Heart left ventricle (tissue), 16 donors: ENCODE results near the gene HEXA. TPM values are rescaled to one million over a fixed set of nuclear protein-coding genes. Genes with fewer than 3 reads are reported as not detected.
"Not testable (repeated sequence)": the region's sequence is repeated elsewhere in the genome, so short reads cannot be mapped to it uniquely, and the experiment has no call there.

Experiments used
- ATAC-seq, 4 donors: fragments of 200-7000 bp; cut with Tn5 transposase; one replicate each; pipeline ENCODE4 v1.9.1; 2020 to 2022; ENCODE audit warnings: moderate library complexity in 4 of 4, mild to moderate bottlenecking in 3 of 4, moderate number of reproducible peaks in 1 of 4
- DNase-seq, 5 donors: peaks; one replicate each; pipeline ENCODE4 v3.0.0-alpha.2; 2020
- H3K27ac ChIP-seq, 12 donors: fragments of 200-600 bp; sonication (generic) in 4 of 12; one replicate each; pipeline versions ENCODE4 v1.5.0 to v1.8.0; 2016 to 2022; ENCODE audit warnings: mild to moderate bottlenecking in 2 of 12
- H3K27me3 ChIP-seq, 9 donors: fragments of 200-600 bp; sonication (generic) in 2 of 9; one replicate each; pipeline versions ENCODE4 v1.5.1 to v1.8.0; 2016 to 2022; ENCODE audit warnings: mild to moderate bottlenecking in 3 of 9
- H3K36me3 ChIP-seq, 9 donors: fragments of 200-600 bp; sonication (generic) in 2 of 9; one replicate each; pipeline versions ENCODE4 v1.5.0 to v1.8.0; 2018 to 2022; ENCODE audit warnings: mild to moderate bottlenecking in 2 of 9
- H3K4me1 ChIP-seq, 12 donors: fragments of 200-600 bp; sonication (generic) in 4 of 12; one replicate each; pipeline versions ENCODE4 v1.5.0 to v1.8.0; 2016 to 2022; ENCODE audit warnings: mild to moderate bottlenecking in 3 of 12
- H3K4me3 ChIP-seq, 12 donors: fragments of 200-600 bp; sonication (generic) in 4 of 12; one replicate each; pipeline versions ENCODE4 v1.5.0 to v1.8.0; 2017 to 2022; ENCODE audit warnings: mild to moderate bottlenecking in 9 of 12, moderate library complexity in 4 of 12
- H3K9me3 ChIP-seq, 12 donors: fragments of 200-600 bp; sonication (generic) in 4 of 12; one replicate each; pipeline versions ENCODE4 v1.5.0 to v1.8.0; 2016 to 2022; ENCODE audit warnings: mild to moderate bottlenecking in 1 of 12
- CTCF ChIP-seq, 12 donors: fragments of 200-600 bp; sonication (generic) in 4 of 12; IDR thresholded peaks; one replicate each; pipeline versions ENCODE4 v1.5.0 to v1.8.0; 2018 to 2022; ENCODE audit warnings: antibody characterized with exemption in 12 of 12, mild to moderate bottlenecking in 5 of 12
- POLR2A ChIP-seq, 2 donors: fragments of 450-650 bp; IDR thresholded peaks; one replicate each; pipeline ENCODE4 v1.6.1; 2017; ENCODE audit warnings: antibody characterized with exemption in 2 of 2, mild to moderate bottlenecking in 2 of 2, moderate library complexity in 2 of 2
- WGBS, 4 donors: extraction: QIAGEN DNeasy Blood & Tissue Kit in 2 of 4; methylation state at CpG; one replicate each; pipeline versions ENCODE4 v1.1.5 to v1.1.7; 2013 to 2018; 5-methylcytosine and 5-hydroxymethylcytosine counted together
- intact Hi-C, 10 donors: fragments of 100-400 bp; cut with DNase I; formaldehyde crosslinking; loops; one replicate each; pipeline versions ENCODE4 v1.11.1 to v1.14.2; 2022
- polyA plus RNA-seq, 2 donors: library from polyadenylated mRNA; stranded (reverse); fragments of 200-250 nt; gene quantifications; one replicate each; pipeline ENCODE4 v1.2.3, GENCODE V29; 2013
- total RNA-seq, 9 donors: library from RNA; depleted of rRNA in 2 of 9; stranded (reverse); fragments of >200 nt in 2 of 9; fragmentation: NEBNext Ultra II Directional in 3 of 9; extraction: Animal tissue kit (Norgen Biotek cat#: 25700) in 3 of 9; gene quantifications; one replicate each; pipeline versions ENCODE4 v1.1.0 to v1.2.4, GENCODE V29; 2016 to 2023
- donor health status: ischemic (EF 13 %, LVEDD 7.1; RV severe dilation, severe dysfunction).
- donor health status: healthy with polysubstance abuse.
- donor health status: DM: no; HTN: yes; CAD: no.
- donor health status: DM: no; HTN: no; CAD: no.
- donor health status: ischemic (EF 25% LVEDD 6.9; RV normal size, moderate dysfunction).
- donor health status: ischemic (EF 25% LVEDD 5.7; RV mildly dilated, moderate dysfunction).
- donor health status: healthy.
- donor health status: DM: yes; HTN: yes; CAD: no.
- donor health status: ischemic (EF 35%, LVEDD 5.7; RV mildly dilated, moderate dysfunction).
- donor health status: nonischemic (EF 11% LVEDD 7.7; RV severe dilation, severe dysfunction).
- donor health status: DM: yes; HTN: yes; CAD: no.
- donor health status: PGD.
- donor health status: ischemic (EF 29% LVEDD 5.4; RV normal size, mild dysfunction).
- donor health status: nonischemic (EF 23%, LVEDD 6.1; RV moderate dilation, normal function).

Gene HEXA
- total and polyA plus RNA-seq, 11 donors: 40.8 to 181 (median 71.3) TPM

GRCh38 chr15:72415304-72415703 is 39.5 kb upstream of the HEXA start:
- DNase-seq (no peak), ATAC-seq (no peak)
- 67 to 76% (median 72%) methylated on average over 2 of the region's 2 CpGs for WGBS, 4 donors
- H3K27ac ChIP-seq: no peak overlapping the region
- H3K4me1 ChIP-seq: no peaks in the 10 kb centered on the region
- TF ChIP-seq POLR2A (IDR thresholded peaks at IDR 0.05): no peak
- no peak for TF ChIP-seq CTCF (IDR thresholded peaks at IDR 0.05)
- intact Hi-C loops: no loop called here
- no peak overlapping the region for H3K4me3 ChIP-seq
- H3K9me3 ChIP-seq: peaks cover 0 to 8% (median 0%) of the 10 kb centered on the region in 12 donors
- H3K36me3 ChIP-seq: no peaks in the 10 kb centered on the region
- peaks cover 0 to 4% (median 0%) of the 10 kb centered on the region in 9 donors for H3K27me3 ChIP-seq

- H3K9me3 ChIP-seq, H3K36me3 ChIP-seq, H3K27ac ChIP-seq, H3K4me3 ChIP-seq, H3K4me1 ChIP-seq, intact Hi-C loops, ATAC-seq, DNase-seq: not testable (repeated sequence)
- WGBS, 4 donors: 85 to 88% (median 87%) methylated on average over 3 of the region's 3 CpGs
- H3K27me3 ChIP-seq: peaks cover 0 to 16% (median 0%) of the 10 kb centered on the region in 9 donors
Measured at GRCh38 chr15:72413337-72413736, 37.5 kb upstream of the HEXA start.

- intact Hi-C loops: no loop called here
- DNase-seq (no peak), ATAC-seq (no peak)
- Histone ChIP-seq H3K27me3 (peaks cover 0 to 33% (median 0%) of the 10 kb centered on the region in 9 donors), H3K4me3 (no peak overlapping the region), H3K27ac (no peak overlapping the region), H3K4me1 (no peaks in the 10 kb centered on the region), H3K9me3 (peaks cover 0 to 8% (median 0%) of the 10 kb centered on the region in 12 donors), H3K36me3 (no peaks in the 10 kb centered on the region)
- 25 to 36% (median 30%) methylated on average over 1 of the region's 1 CpG for WGBS, 4 donors
- no peak for TF ChIP-seq POLR2A (IDR thresholded peaks at IDR 0.05)
- TF ChIP-seq CTCF (IDR thresholded peaks at IDR 0.05): no peak
Measured at GRCh38 chr15:72411544-72411943, 35.7 kb upstream of the HEXA start.

DNA sequence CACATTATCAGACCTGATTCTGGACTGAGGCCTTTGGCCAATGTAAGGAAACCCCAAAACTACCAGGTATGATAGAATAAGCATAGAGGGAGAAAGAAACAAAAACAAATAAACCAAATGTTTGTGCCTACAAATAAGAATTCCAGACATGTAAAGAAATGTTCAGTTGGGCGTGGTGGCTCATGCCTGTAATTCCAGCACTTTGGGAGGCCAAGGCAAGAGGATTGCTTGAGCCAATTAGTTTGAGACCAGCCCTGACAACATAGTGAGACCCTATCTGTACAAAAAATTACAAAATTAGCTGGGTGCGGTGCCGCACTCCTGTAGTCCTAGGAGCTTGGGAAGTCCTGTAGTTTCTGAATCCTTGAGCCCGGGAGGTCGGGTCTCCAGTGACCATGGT is 35.3 kb upstream of the HEXA start:
- H3K9me3 ChIP-seq: peaks cover 0 to 8% (median 0%) of the 10 kb centered on the region in 12 donors
- DNase-seq (no peak), ATAC-seq (no peak)
- intact Hi-C loops: no loop called here
- H3K27me3 ChIP-seq: peaks cover 0 to 37% (median 0%) of the 10 kb centered on the region in 9 donors
- H3K27ac ChIP-seq: no peak overlapping the region
- H3K4me1 ChIP-seq: no peaks in the 10 kb centered on the region
- no peak overlapping the region for H3K4me3 ChIP-seq
- 85 to 91% (median 90%) methylated on average over 5 of the region's 5 CpGs for WGBS, 4 donors
- H3K36me3 ChIP-seq: no peaks in the 10 kb centered on the region
- TF ChIP-seq POLR2A (IDR thresholded peaks at IDR 0.05) (no peak), CTCF (IDR thresholded peaks at IDR 0.05) (no peak)

DNA sequence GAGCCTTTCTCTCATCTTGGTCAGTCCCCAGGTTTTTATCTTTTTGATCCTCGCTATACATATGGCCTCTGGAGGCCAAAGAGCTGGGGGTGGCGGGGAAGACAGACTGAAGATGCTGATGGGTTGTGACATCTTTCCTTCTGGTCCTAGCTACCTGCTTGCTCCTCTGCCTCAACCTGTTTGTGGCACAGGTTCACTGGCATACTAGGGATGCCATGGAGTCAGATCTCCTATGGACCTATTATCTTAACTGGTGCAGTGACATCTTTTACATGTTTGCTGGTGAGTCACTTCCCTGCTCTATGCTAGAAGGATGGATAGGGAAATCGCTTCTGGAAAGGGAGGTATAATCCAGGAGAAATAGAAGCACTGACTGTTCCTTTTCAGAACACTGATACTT is 31.1 kb upstream of the HEXA start:
- peaks cover 0 to 37% (median 0%) of the 10 kb centered on the region in 9 donors for H3K27me3 ChIP-seq
- DNase-seq: no peak

More for the DNA sequence above, 31.1 kb upstream of the HEXA start:
- TF ChIP-seq POLR2A (IDR thresholded peaks at IDR 0.05) (no peak), CTCF (IDR thresholded peaks at IDR 0.05) (no peak)
- H3K27ac ChIP-seq: no peak overlapping the region
- peaks cover 0 to 8% (median 0%) of the 10 kb centered on the region in 12 donors for H3K9me3 ChIP-seq
- H3K4me1 ChIP-seq: no peaks in the 10 kb centered on the region
- H3K4me3 ChIP-seq: no peak overlapping the region
- H3K36me3 ChIP-seq: no peaks in the 10 kb centered on the region
- 75 to 83% (median 82%) methylated on average over 3 of the region's 3 CpGs for WGBS, 4 donors
- no peak for ATAC-seq
- intact Hi-C loops: no loop called here
